LoVo (cell line): ENCODE measurements around the gene MFSD2A.
"Not testable (repeated sequence)": the region's sequence is repeated elsewhere in the genome, so short reads cannot be mapped to it uniquely, and the experiment has no call there.

Experiments used
- DNase-seq: peaks from one replicate; pipeline ENCODE4 v3.0.0-alpha.2; 2016; ENCODE audit warnings: low spot score

The MFSD2A gene

GRCh38 chr1:39969048-39969447, 14.1 kb downstream of the MFSD2A start:
- DNase-seq: no peak

GRCh38 chr1:39969531-39970270, 14.8 kb downstream of the MFSD2A start:
- DNase-seq: no peak

- no peak for DNase-seq
Measured at GRCh38 chr1:39970274-39970673, 15.3 kb downstream of the MFSD2A start.

- no peak for DNase-seq
Measured at GRCh38 chr1:39971138-39971537, 16.2 kb downstream of the MFSD2A start.

- peak; percentile 69 for DNase-seq
Measured at GRCh38 chr1:39973503-39974135, 18.7 kb downstream of the MFSD2A start.

GRCh38 chr1:39976732-39977131, 21.8 kb downstream of the MFSD2A start:
- no peak for DNase-seq

- no peak for DNase-seq
Measured at GRCh38 chr1:39977202-39977601, 22.3 kb downstream of the MFSD2A start.

GRCh38 chr1:39979654-39980053, 24.7 kb downstream of the MFSD2A start:
- no peak for DNase-seq

- DNase-seq: peak; percentile 69
Measured at GRCh38 chr1:39980555-39981313, 25.8 kb downstream of the MFSD2A start.

GRCh38 chr1:39981385-39981784, 26.4 kb downstream of the MFSD2A start:
- DNase-seq: no peak

- DNase-seq: peak; percentile 77
Measured at GRCh38 chr1:39981945-39982344, 27.0 kb downstream of the MFSD2A start.

- not testable (repeated sequence) for DNase-seq
Measured at GRCh38 chr1:39984480-39984879, 29.5 kb downstream of the MFSD2A start.

GRCh38 chr1:39984951-39985350, 30.0 kb downstream of the MFSD2A start:
- no peak for DNase-seq

- DNase-seq: no peak
Measured at GRCh38 chr1:39987869-39988268, 32.9 kb downstream of the MFSD2A start.

GRCh38 chr1:39988618-39989343, 33.8 kb downstream of the MFSD2A start:
- no peak for DNase-seq

- DNase-seq: peak; percentile 28
Measured at GRCh38 chr1:39990428-39990827, 35.5 kb downstream of the MFSD2A start.

GRCh38 chr1:39992234-39992633, 37.3 kb downstream of the MFSD2A start:
- no peak for DNase-seq

GRCh38 chr1:39992888-39993287, 37.9 kb downstream of the MFSD2A start:
- DNase-seq: no peak

- no peak for DNase-seq
Measured at GRCh38 chr1:39995973-39996393, 41.0 kb downstream of the MFSD2A start.

GRCh38 chr1:39996396-39997004, 41.6 kb downstream of the MFSD2A start:
- no peak for DNase-seq

- DNase-seq: no peak
Measured at GRCh38 chr1:40001456-40001855, 46.5 kb downstream of the MFSD2A start.
